ENCODE results near the gene ROR1. TPM values are rescaled to one million over a fixed set of nuclear protein-coding genes. Genes with fewer than 3 reads are reported as not detected.

The ROR1 gene
- total and polyA plus RNA-seq, 7 donors: 0.13 to 2.8 (median 1.2) TPM

GRCh38 chr1:63779338-63780211 is 5.8 kb downstream of the ROR1 start:
- DNase-seq (no peak), ATAC-seq (no peak)
- intact Hi-C loops (cut with DNase I): loop anchor here (5.0 to 10.0 kb wide), 5 partner anchors 138 to 465 kb away; no protein-coding TSS in a partner anchor
- no peaks in the 10 kb centered on the region for H3K9me3 ChIP-seq
- H3K4me1 ChIP-seq: peaks cover 18% of the 10 kb centered on the region
- WGBS, 3 donors: 48 to 66% (median 54%) methylated on average over 7 of the region's 7 CpGs
- TF ChIP-seq CTCF (IDR thresholded peaks at IDR 0.05): no peak
- no peaks in the 10 kb centered on the region for H3K36me3 ChIP-seq (ENCODE audit: insufficient read depth in 1 of 2, low read depth in 1 of 2)
- H3K4me3 ChIP-seq: no peak overlapping the region
- H3K27ac ChIP-seq: no peak overlapping the region
- H3K27me3 ChIP-seq (ENCODE audit: insufficient read depth in 3 of 3, low read length in 2 of 3): no peaks in the 10 kb centered on the region

GRCh38 chr1:63780565-63780964 is 6.7 kb downstream of the ROR1 start:
- TF ChIP-seq CTCF (IDR thresholded peaks at IDR 0.05): no peak
- H3K36me3 ChIP-seq (ENCODE audit: insufficient read depth in 1 of 2, low read depth in 1 of 2): no peaks in the 10 kb centered on the region
- no peak for DNase-seq
- no peaks in the 10 kb centered on the region for H3K9me3 ChIP-seq
- intact Hi-C loops (cut with DNase I): no loop called here
- no peak for ATAC-seq
- H3K27me3 ChIP-seq (ENCODE audit: insufficient read depth in 3 of 3, low read length in 2 of 3): no peaks in the 10 kb centered on the region
- WGBS, 3 donors: 66 to 76% (median 69%) methylated on average over 3 of the region's 3 CpGs
- peaks cover 20% of the 10 kb centered on the region for H3K4me1 ChIP-seq
- no peak overlapping the region for H3K4me3 ChIP-seq
- H3K27ac ChIP-seq: no peak overlapping the region

- Histone ChIP-seq H3K27me3 (ENCODE audit: insufficient read depth in 3 of 3, low read length in 2 of 3) (no peaks in the 10 kb centered on the region), H3K9me3 (no peaks in the 10 kb centered on the region), H3K4me3 (no peak overlapping the region), H3K27ac (no peak overlapping the region), H3K4me1 (peaks cover 14% of the 10 kb centered on the region), H3K36me3 (ENCODE audit: insufficient read depth in 1 of 2, low read depth in 1 of 2) (no peaks in the 10 kb centered on the region)
- no peak for TF ChIP-seq CTCF (IDR thresholded peaks at IDR 0.05)
- ATAC-seq (no peak), DNase-seq (no peak)
- 70 to 82% (median 72%) methylated on average over 2 of the region's 2 CpGs for WGBS, 3 donors
- intact Hi-C loops (cut with DNase I): no loop called here
Observed at GRCh38 chr1:63782982-63783381, 9.2 kb downstream of the ROR1 start.

GRCh38 chr1:63784083-63784482 is 10.3 kb downstream of the ROR1 start:
- TF ChIP-seq CTCF (IDR thresholded peaks at IDR 0.05): no peak
- H3K4me1 ChIP-seq: peaks cover 14% of the 10 kb centered on the region
- H3K27me3 ChIP-seq (ENCODE audit: insufficient read depth in 3 of 3, low read length in 2 of 3): no peaks in the 10 kb centered on the region
- no peaks in the 10 kb centered on the region for H3K36me3 ChIP-seq (ENCODE audit: insufficient read depth in 1 of 2, low read depth in 1 of 2)
- H3K27ac ChIP-seq: no peak overlapping the region
- ATAC-seq (no peak), DNase-seq (no peak)
- no peak overlapping the region for H3K4me3 ChIP-seq
- intact Hi-C loops (cut with DNase I): no loop called here
- H3K9me3 ChIP-seq: no peaks in the 10 kb centered on the region
